ENCODE measurements around the gene PARL. TPM values are rescaled to one million over a fixed set of nuclear protein-coding genes. Genes with fewer than 3 reads are reported as not detected.
"Not testable (repeated sequence)": the region's sequence is repeated elsewhere in the genome, so short reads cannot be mapped to it uniquely, and the experiment has no call there.

Gene PARL
- total and polyA plus RNA-seq, 2 donors (not counting 3 experiments of a cell fraction or from before 2014, with no cell fraction given) = 38.8 to 48.1 TPM

DNA sequence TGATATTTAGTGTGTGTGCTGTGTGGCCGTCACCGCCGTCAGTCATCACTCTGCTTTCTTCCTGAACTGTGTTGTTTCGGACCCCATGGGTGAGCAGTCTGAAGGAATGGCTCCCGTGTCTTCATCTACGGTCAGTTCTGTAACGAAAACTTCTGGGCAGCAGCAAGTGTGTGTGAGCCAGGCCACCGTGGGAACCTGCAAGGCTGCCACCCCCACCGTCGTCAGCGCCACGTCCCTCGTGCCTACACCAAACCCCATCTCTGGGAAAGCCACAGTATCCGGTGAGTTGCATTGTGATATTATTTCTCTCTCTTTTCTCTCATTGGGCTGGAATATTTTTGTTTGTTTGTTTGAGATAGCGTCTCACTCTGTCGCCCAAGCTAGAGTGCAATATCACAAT lies 94.0 kb downstream of the PARL start:
- dilution Hi-C loops (cut with MboI; ENCODE audit: extremely low pct_ligation_motif_present, low sequenced_read_pairs) = no loop called here
- intact Hi-C loops (cut with micrococcal nuclease) = no loop called here
- peaks cover 7 to 12% of the 10 kb centered on the region in 2 experiments for H3K36me3 ChIP-seq (ENCODE audit: control insufficient read depth in 2 of 2, extremely low read depth in 1 of 2, insufficient read depth in 2 of 2, low read length in 2 of 2)
- H3K9me1 ChIP-seq (replicated peaks; ENCODE audit: control insufficient read depth, extremely low read depth, insufficient read depth, low read length) = no peaks in the 10 kb centered on the region
- DNase-seq (ENCODE audit: low read depth, low spot score) (no peak), FAIRE-seq (no peak)
- no peaks in the 10 kb centered on the region for H4K20me1 ChIP-seq (replicated peaks; ENCODE audit: control insufficient read depth, extremely low read depth, insufficient read depth, low read length)
- H3K27ac ChIP-seq (ENCODE audit: insufficient read depth, low read depth, low read length) = no peak overlapping the region
- H3K79me2 ChIP-seq (ENCODE audit: control insufficient read depth, insufficient read depth, low read length) = peaks cover 2% of the 10 kb centered on the region
- TF ChIP-seq POLR2A (IDR thresholded peaks at IDR 0.05; ENCODE audit: low read depth, low read length) = no peak
- no peaks in the 10 kb centered on the region for H3K4me1 ChIP-seq (ENCODE audit: control insufficient read depth, extremely low read depth, insufficient read depth, low read length)
- no peak overlapping the region for H2AFZ ChIP-seq (ENCODE audit: low read depth, low read length)
- no peak overlapping the region for H3K4me3 ChIP-seq (replicated peaks in 1 of 3; ENCODE audit: insufficient read depth in 1 of 3, low read depth in 1 of 3, low read length in 3 of 3)
- no TSS peak for BruUV-seq (replicated peaks)
- no peaks in the 10 kb centered on the region for H3K9me3 ChIP-seq (replicated peaks; ENCODE audit: control insufficient read depth, insufficient read depth, low read length)
- no peaks in the 10 kb centered on the region for H3K27me3 ChIP-seq (ENCODE audit: control insufficient read depth in 2 of 2, insufficient read depth in 2 of 2, low read length in 2 of 2)
- ChIA-PET CTCF (no interaction called here), POLR2A (no interaction called here)
- no peak overlapping the region for H3K9ac ChIP-seq (replicated peaks; ENCODE audit: extremely low read depth, insufficient read depth, low read length)
- H3K4me2 ChIP-seq (ENCODE audit: insufficient read depth, low read length) = no peak overlapping the region

DNA sequence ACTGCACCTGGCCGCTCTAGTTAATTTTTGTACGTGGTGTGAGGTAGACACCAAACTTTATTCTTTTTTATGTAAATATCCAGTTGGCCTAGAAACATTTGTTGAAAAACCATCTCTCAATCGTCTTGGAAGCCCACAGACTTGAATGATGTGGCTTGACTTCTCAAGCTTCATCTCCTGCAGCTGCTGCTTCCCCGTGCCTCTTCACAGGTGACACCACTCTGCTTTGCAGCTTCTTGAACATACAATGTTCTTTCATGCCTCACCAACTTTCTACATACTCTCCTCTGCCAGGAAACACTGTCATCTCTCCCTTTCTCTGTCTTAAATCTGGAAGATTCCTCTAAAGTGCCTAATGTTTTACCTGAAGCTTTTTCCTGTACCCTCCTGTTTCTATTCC lies 94.9 kb downstream of the PARL start:
- peaks cover 2% of the 10 kb centered on the region for H3K79me2 ChIP-seq (ENCODE audit: control insufficient read depth, insufficient read depth, low read length)

GRCh38 chr3:183784503-183784902 lies 100.2 kb downstream of the PARL start:
- H2AFZ ChIP-seq (ENCODE audit: low read depth, low read length); H3K9me1 ChIP-seq (replicated peaks; ENCODE audit: control insufficient read depth, extremely low read depth, insufficient read depth, low read length); dilution Hi-C loops (cut with MboI; ENCODE audit: extremely low pct_ligation_motif_present, low sequenced_read_pairs); H3K27me3 ChIP-seq (ENCODE audit: control insufficient read depth in 2 of 2, insufficient read depth in 2 of 2, low read length in 2 of 2); POLR2A ChIA-PET; H3K4me1 ChIP-seq (ENCODE audit: control insufficient read depth, extremely low read depth, insufficient read depth, low read length); H3K9ac ChIP-seq (replicated peaks; ENCODE audit: extremely low read depth, insufficient read depth, low read length); H3K79me2 ChIP-seq (ENCODE audit: control insufficient read depth, insufficient read depth, low read length); H3K4me3 ChIP-seq (replicated peaks in 1 of 3; ENCODE audit: insufficient read depth in 1 of 3, low read depth in 1 of 3, low read length in 3 of 3); CTCF ChIA-PET; H3K4me2 ChIP-seq (ENCODE audit: insufficient read depth, low read length); DNase-seq (ENCODE audit: low read depth, low spot score); H3K9me3 ChIP-seq (replicated peaks; ENCODE audit: control insufficient read depth, insufficient read depth, low read length); H4K20me1 ChIP-seq (replicated peaks; ENCODE audit: control insufficient read depth, extremely low read depth, insufficient read depth, low read length); intact Hi-C loops (cut with micrococcal nuclease); FAIRE-seq; H3K27ac ChIP-seq (ENCODE audit: insufficient read depth, low read depth, low read length); BruUV-seq (replicated peaks): not testable (repeated sequence)
- peaks cover 12 to 17% of the 10 kb centered on the region in 2 experiments for H3K36me3 ChIP-seq (ENCODE audit: control insufficient read depth in 2 of 2, extremely low read depth in 1 of 2, insufficient read depth in 2 of 2, low read length in 2 of 2)

More for the DNA sequence above, 94.9 kb downstream of the PARL start:
- H2AFZ ChIP-seq (ENCODE audit: low read depth, low read length) = no peak overlapping the region
- H3K4me3 ChIP-seq (replicated peaks in 1 of 3; ENCODE audit: insufficient read depth in 1 of 3, low read depth in 1 of 3, low read length in 3 of 3) = no peak overlapping the region
- no peaks in the 10 kb centered on the region for H4K20me1 ChIP-seq (replicated peaks; ENCODE audit: control insufficient read depth, extremely low read depth, insufficient read depth, low read length)
- no peaks in the 10 kb centered on the region for H3K9me1 ChIP-seq (replicated peaks; ENCODE audit: control insufficient read depth, extremely low read depth, insufficient read depth, low read length)
- TF ChIP-seq POLR2AphosphoS5 (IDR thresholded peaks at IDR 0.05; ENCODE audit: insufficient read depth, low read depth, low read length) = no peak
- no peak for TF ChIP-seq FOS (IDR thresholded peaks at IDR 0.05; ENCODE audit: borderline replicate concordance, insufficient read depth, low read length)
- no peak for TF ChIP-seq EZH2 (IDR thresholded peaks at IDR 0.05; ENCODE audit: borderline replicate concordance, low read depth, low read length, severe bottlenecking)
- TF ChIP-seq, protein P1, sequence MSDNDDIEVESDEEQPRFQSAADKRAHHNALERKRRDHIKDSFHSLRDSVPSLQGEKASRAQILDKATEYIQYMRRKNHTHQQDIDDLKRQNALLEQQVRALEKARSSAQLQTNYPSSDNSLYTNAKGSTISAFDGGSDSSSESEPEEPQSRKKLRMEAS (IDR thresholded peaks at IDR 0.05; ENCODE audit: insufficient read depth, insufficient read length) = no peak
- TF ChIP-seq GATA2 (IDR thresholded peaks at IDR 0.05; ENCODE audit: insufficient read depth, insufficient read length, low read depth, low read length) = no peak
- no peak for TF ChIP-seq POLR2A (IDR thresholded peaks at IDR 0.05; ENCODE audit: low read depth, low read length)
- TF ChIP-seq CTCF (IDR thresholded peaks at IDR 0.05; ENCODE audit: extremely low read depth in 1 of 2, insufficient read depth in 1 of 2, low read depth in 1 of 2, low read length in 2 of 2) = no peak
- no peak for TF ChIP-seq MYC (IDR thresholded peaks at IDR 0.05; ENCODE audit: low read depth, low read length)
- no peak for TF ChIP-seq JUN (IDR thresholded peaks at IDR 0.05; ENCODE audit: borderline replicate concordance, insufficient read depth, insufficient read length, low read depth)
- no peaks in the 10 kb centered on the region for H3K4me1 ChIP-seq (ENCODE audit: control insufficient read depth, extremely low read depth, insufficient read depth, low read length)
- H3K27me3 ChIP-seq (ENCODE audit: control insufficient read depth in 2 of 2, insufficient read depth in 2 of 2, low read length in 2 of 2) = no peaks in the 10 kb centered on the region
- peaks cover 7 to 12% of the 10 kb centered on the region in 2 experiments for H3K36me3 ChIP-seq (ENCODE audit: control insufficient read depth in 2 of 2, extremely low read depth in 1 of 2, insufficient read depth in 2 of 2, low read length in 2 of 2)
- no peak for DNase-seq (ENCODE audit: low read depth, low spot score)
- no peaks in the 10 kb centered on the region for H3K9me3 ChIP-seq (replicated peaks; ENCODE audit: control insufficient read depth, insufficient read depth, low read length)
- H3K4me2 ChIP-seq (ENCODE audit: insufficient read depth, low read length) = no peak overlapping the region
- dilution Hi-C loops (cut with MboI; ENCODE audit: extremely low pct_ligation_motif_present, low sequenced_read_pairs) (no loop called here), intact Hi-C loops (cut with micrococcal nuclease) (no loop called here)
- ChIA-PET CTCF (interaction anchor here (1.5 kb wide), 1 partner anchor 95 kb away, joined by 5 read pairs; the partner anchor contains the start of gene PARL), POLR2A (no interaction called here)
- BruUV-seq (replicated peaks) = no TSS peak
- H3K9ac ChIP-seq (replicated peaks; ENCODE audit: extremely low read depth, insufficient read depth, low read length) = no peak overlapping the region
- no peak overlapping the region for H3K27ac ChIP-seq (ENCODE audit: insufficient read depth, low read depth, low read length)
- FAIRE-seq = no peak

Measured in endothelial cell of umbilical vein (primary cell).